HepG2 (cell line): Measurements from ENCODE around the gene MAGEB2.

Source experiments
- BRD4 ChIP-seq: sonication (generic); formaldehyde crosslinking; IDR thresholded peaks from 2 replicates; pipeline ENCODE4 v1.4.0; 2020; ENCODE audit warnings: missing genetic modification reagents
- CREM ChIP-seq, 2 experiments: sonication (generic) in 1 of 2; formaldehyde crosslinking in 1 of 2; IDR thresholded peaks; 2 replicates each; pipeline versions ENCODE4 v1.4.0 to v1.6.1; 2016 to 2020; ENCODE audit warnings: antibody characterized with exemption in 1 of 2, mild to moderate bottlenecking in 1 of 2, missing genetic modification reagents in 1 of 2
- FOXJ3 ChIP-seq: sonication (generic); formaldehyde crosslinking; IDR thresholded peaks from 2 replicates; pipeline ENCODE4 v1.4.0; 2020; ENCODE audit warnings: missing genetic modification reagents, mild to moderate bottlenecking, borderline replicate concordance
- PHF5A ChIP-seq: IDR thresholded peaks from one replicate; pipeline ENCODE4 v1.6.1; 2018; ENCODE audit warnings: low read depth, missing genetic modification reagents; ENCODE audit not compliant: unreplicated experiment
- RERE ChIP-seq: IDR thresholded peaks from 2 replicates; pipeline ENCODE4 v1.6.1; 2016; ENCODE audit warnings: low read depth, missing genetic modification reagents, missing compliant biosample characterization
- SCMH1 ChIP-seq: sonication (generic); formaldehyde crosslinking; IDR thresholded peaks from 2 replicates; pipeline ENCODE4 v1.9.0; 2021; ENCODE audit warnings: missing genetic modification reagents, mild to moderate bottlenecking, borderline replicate concordance
- SIX4 ChIP-seq: sonication (generic); formaldehyde crosslinking; IDR thresholded peaks from 2 replicates; pipeline ENCODE4 v1.4.0; 2020; ENCODE audit warnings: missing genetic modification reagents
- SMAD3 ChIP-seq: sonication (generic); formaldehyde crosslinking; IDR thresholded peaks from 2 replicates; pipeline ENCODE4 v1.4.0; 2020; ENCODE audit warnings: missing genetic modification reagents
- SRF ChIP-seq: IDR thresholded peaks from 2 replicates; pipeline ENCODE4 v1.6.1; 2011; ENCODE audit warnings: mild to moderate bottlenecking, low read depth, low read length, moderate library complexity
- SUZ12 ChIP-seq: fragments of 150-350 bp; IDR thresholded peaks from 2 replicates; pipeline ENCODE4 v1.6.1; 2014; ENCODE audit warnings: low read depth, low read length
- TARDBP ChIP-seq: sonication (generic); formaldehyde crosslinking; IDR thresholded peaks from 2 replicates; pipeline ENCODE4 v1.8.0; 2022; ENCODE audit warnings: mild to moderate bottlenecking, missing genetic modification reagents
- ZFP36L1 ChIP-seq: sonication (generic); formaldehyde crosslinking; IDR thresholded peaks from 2 replicates; pipeline ENCODE4 v1.8.0; 2022; ENCODE audit warnings: mild to moderate bottlenecking, missing genetic modification reagents, moderate library complexity
- ZNF460 ChIP-seq: sonication (generic); formaldehyde crosslinking; IDR thresholded peaks from 2 replicates; pipeline ENCODE4 v1.5.1; 2020; ENCODE audit warnings: missing genetic modification reagents, mild to moderate bottlenecking, borderline replicate concordance
- ZNF644 ChIP-seq: IDR thresholded peaks from 2 replicates; pipeline ENCODE4 v1.6.1; 2016; ENCODE audit warnings: low read depth

GRCh38 chrX:30196322-30196721, 19.0 kb upstream of the MAGEB2 start:
- TF ChIP-seq SMAD3 (CRISPR knock-in tag) = no peak
- no peak for TF ChIP-seq BRD4 (CRISPR knock-in tag)
- TF ChIP-seq ZNF460 = no peak
- no peak for TF ChIP-seq SIX4 (CRISPR knock-in tag)
- no peak for TF ChIP-seq SRF
- TF ChIP-seq PHF5A = no peak
- no peak for TF ChIP-seq RERE (CRISPR knock-in tag)
- no peak for TF ChIP-seq SUZ12
- TF ChIP-seq TARDBP (CRISPR knock-in tag) = no peak
- TF ChIP-seq FOXJ3 (CRISPR knock-in tag) = no peak
- no peak for TF ChIP-seq ZNF644 (CRISPR knock-in tag)
- TF ChIP-seq CREM (IDR thresholded peaks at IDR 0.05) = no peak
- TF ChIP-seq CREM (CRISPR knock-in tag; IDR thresholded peaks at IDR 0.05) = no peak
- TF ChIP-seq ZFP36L1 (CRISPR knock-in tag) = no peak
- no peak for TF ChIP-seq SCMH1
